SK-N-MC (cell line): ENCODE results near the gene SLC35A5.

Source experiments
- EZH2 ChIP-seq: fragments of 200-600 bp; sonication (generic); IDR thresholded peaks from one replicate; pipeline ENCODE4 v1.6.1; 2017; ENCODE audit warnings: antibody characterized with exemption
- FOXP2 ChIP-seq: optimal IDR thresholded peaks from 2 replicates; pipeline ENCODE3; 2011; ENCODE audit warnings: mild to moderate bottlenecking, moderate library complexity; ENCODE audit not compliant: insufficient read depth; ENCODE audit errors: extremely low read length, control extremely low read depth
- POLR2AphosphoS5 ChIP-seq: IDR thresholded peaks from 2 replicates; pipeline ENCODE4 v1.6.1; 2012; ENCODE audit warnings: mild to moderate bottlenecking, low read depth, low read length, borderline replicate concordance

GRCh38 chr3:112546216-112546759, 15.6 kb upstream of the SLC35A5 start:
- TF ChIP-seq EZH2, result no peak
- TF ChIP-seq POLR2AphosphoS5, result no peak
- no peak for TF ChIP-seq FOXP2
